Astrocyte of the hippocampus (primary cell): ENCODE results near the gene PCDHB6.
"Not testable (repeated sequence)": the region's sequence is repeated elsewhere in the genome, so short reads cannot be mapped to it uniquely, and the experiment has no call there.

Experiments used
- DNase-seq: peaks from one replicate; pipeline ENCODE4 v3.0.0; 2011; ENCODE audit warnings: low read depth, low spot score

Gene PCDHB6

GRCh38 chr5:141157901-141158300 is 8.0 kb downstream of the PCDHB6 start:
- not testable (repeated sequence) for DNase-seq

- peak; percentile 33 for DNase-seq
Observed at GRCh38 chr5:141172381-141173204, 22.7 kb downstream of the PCDHB6 start, which contains the start of gene PCDHB7. Gene PCDHB7, plus strand, starts transcription at chr5:141172644. Its CDS starts 192 bp downstream, at chr5:141172836.

- DNase-seq = not testable (repeated sequence)
Observed at GRCh38 chr5:141174291-141175104, 24.6 kb downstream of the PCDHB6 start.

GRCh38 chr5:141175933-141176332 is 26.1 kb downstream of the PCDHB6 start:
- DNase-seq = no peak

GRCh38 chr5:141177577-141178191 is 27.8 kb downstream of the PCDHB6 start, which contains the start of gene PCDHB8:
Gene PCDHB8, plus strand, starts transcription at chr5:141177790. Its CDS starts 245 bp downstream, at chr5:141178035.
- not testable (repeated sequence) for DNase-seq

GRCh38 chr5:141179371-141179770 is 29.5 kb downstream of the PCDHB6 start:
- not testable (repeated sequence) for DNase-seq

GRCh38 chr5:141179876-141180275 is 30.0 kb downstream of the PCDHB6 start:
- not testable (repeated sequence) for DNase-seq

GRCh38 chr5:141180313-141180712 is 30.5 kb downstream of the PCDHB6 start:
- DNase-seq = no peak

- DNase-seq = peak; percentile 28
Observed at GRCh38 chr5:141182248-141182647, 32.4 kb downstream of the PCDHB6 start, which contains the start of gene PCDHB16. Gene PCDHB16, plus strand, starts transcription at chr5:141182387. Its CDS starts 173 bp downstream, at chr5:141182560.

GRCh38 chr5:141184117-141184855 is 34.4 kb downstream of the PCDHB6 start:
- not testable (repeated sequence) for DNase-seq

GRCh38 chr5:141186897-141187512 is 37.1 kb downstream of the PCDHB6 start, which contains the start of gene PCDHB9:
Gene PCDHB9, plus strand, starts transcription at chr5:141187161. Its CDS starts 158 bp downstream, at chr5:141187319.
- peak; percentile 7 for DNase-seq

- not testable (repeated sequence) for DNase-seq
Observed at GRCh38 chr5:141188682-141189081, 38.8 kb downstream of the PCDHB6 start.

GRCh38 chr5:141189131-141189530 is 39.3 kb downstream of the PCDHB6 start:
- not testable (repeated sequence) for DNase-seq

GRCh38 chr5:141192110-141192725 is 42.4 kb downstream of the PCDHB6 start, which contains the start of gene PCDHB10:
Gene PCDHB10, plus strand, starts transcription at chr5:141192353. Its CDS starts 200 bp downstream, at chr5:141192553.
- peak; percentile 39 for DNase-seq

- DNase-seq = not testable (repeated sequence)
Observed at GRCh38 chr5:141194332-141194731, 44.5 kb downstream of the PCDHB6 start.

GRCh38 chr5:141196363-141196762 is 46.5 kb downstream of the PCDHB6 start:
- no peak for DNase-seq

GRCh38 chr5:141199359-141200235 is 49.7 kb downstream of the PCDHB6 start, which contains the start of gene PCDHB11:
Gene PCDHB11, plus strand, starts transcription at chr5:141199627. Its CDS starts 148 bp downstream, at chr5:141199775.
- DNase-seq = no peak

- DNase-seq = not testable (repeated sequence)
Observed at GRCh38 chr5:141201126-141201525, 51.3 kb downstream of the PCDHB6 start.

GRCh38 chr5:141201646-141202045 is 51.8 kb downstream of the PCDHB6 start:
- DNase-seq = not testable (repeated sequence)
